ENCODE data around the gene BRI3BP. TPM values are rescaled to one million over a fixed set of nuclear protein-coding genes. Genes with fewer than 3 reads are reported as not detected.
"Not testable (repeated sequence)": the region's sequence is repeated elsewhere in the genome, so short reads cannot be mapped to it uniquely, and the experiment has no call there.

Gene BRI3BP
- total RNA-seq, 1 donor from 2014 or later = 3.5 TPM

DNA sequence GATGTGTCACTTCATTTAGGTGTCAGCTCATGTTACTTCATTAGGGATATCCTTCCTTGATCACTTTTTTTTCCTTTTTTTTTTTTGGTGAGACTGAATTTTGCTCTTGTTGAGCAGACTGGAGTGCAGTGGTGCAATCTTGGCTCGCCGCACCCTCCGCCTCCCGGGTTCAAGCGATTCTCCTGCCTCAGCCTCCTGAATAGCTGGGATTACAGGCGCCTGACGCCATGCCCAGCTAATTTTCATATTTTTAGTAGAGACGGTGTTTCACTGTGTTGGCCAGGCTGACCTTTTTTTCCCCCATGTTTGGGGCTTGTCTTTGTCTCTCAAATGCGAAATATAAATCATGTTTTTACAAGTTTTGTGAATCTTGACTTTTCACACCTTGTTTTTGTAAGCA, 62.1 kb downstream of the BRI3BP start:
- ATAC-seq (ENCODE audit: poor library complexity) (no peak), DNase-seq (no peak)
- intact Hi-C loops (cut with DNase I) = no loop called here

DNA sequence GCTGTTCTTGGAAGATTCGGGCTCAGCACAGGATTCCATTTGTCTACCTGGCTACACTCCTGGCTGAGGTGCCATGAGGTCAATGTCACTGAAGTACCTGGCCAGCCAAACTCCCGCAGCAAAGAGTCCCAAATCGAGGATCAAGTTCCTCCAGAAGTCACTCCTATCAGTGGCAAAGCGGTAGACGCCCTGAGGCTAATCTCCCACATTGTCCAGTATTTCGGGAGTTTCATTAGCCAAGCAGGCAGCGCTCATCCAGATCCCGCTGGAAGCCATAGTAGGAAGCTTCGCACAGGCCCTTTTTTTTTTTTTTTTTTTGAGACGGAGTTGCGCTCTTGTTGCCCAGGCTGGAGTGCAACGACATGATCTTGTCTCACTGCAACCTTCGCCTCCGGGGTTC, 62.9 kb downstream of the BRI3BP start:
- intact Hi-C loops (cut with DNase I) = no loop called here
- DNase-seq = no peak
- ATAC-seq (ENCODE audit: poor library complexity) = no peak

DNA sequence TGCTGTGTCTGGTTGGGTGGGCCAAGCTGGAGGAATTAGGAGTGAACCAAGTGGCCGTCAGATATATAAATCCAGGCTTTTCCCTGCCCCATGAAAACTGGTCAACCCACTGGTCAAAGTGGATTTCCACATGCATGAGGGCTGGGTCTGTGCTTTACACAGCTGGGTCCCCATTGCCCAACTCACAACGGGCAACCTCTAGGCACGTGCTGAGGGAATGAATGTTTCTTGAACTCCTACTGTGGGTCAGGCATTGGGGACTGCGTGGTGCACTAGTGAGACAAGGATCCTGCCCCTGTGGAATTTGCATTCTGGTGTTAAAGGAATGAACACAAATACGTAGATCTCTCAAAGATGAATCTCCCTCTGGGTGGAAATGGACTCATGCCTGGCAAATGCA, 64.3 kb downstream of the BRI3BP start:
- no peak for ATAC-seq (ENCODE audit: poor library complexity)
- no peak for DNase-seq
- intact Hi-C loops (cut with DNase I) = no loop called here

DNA sequence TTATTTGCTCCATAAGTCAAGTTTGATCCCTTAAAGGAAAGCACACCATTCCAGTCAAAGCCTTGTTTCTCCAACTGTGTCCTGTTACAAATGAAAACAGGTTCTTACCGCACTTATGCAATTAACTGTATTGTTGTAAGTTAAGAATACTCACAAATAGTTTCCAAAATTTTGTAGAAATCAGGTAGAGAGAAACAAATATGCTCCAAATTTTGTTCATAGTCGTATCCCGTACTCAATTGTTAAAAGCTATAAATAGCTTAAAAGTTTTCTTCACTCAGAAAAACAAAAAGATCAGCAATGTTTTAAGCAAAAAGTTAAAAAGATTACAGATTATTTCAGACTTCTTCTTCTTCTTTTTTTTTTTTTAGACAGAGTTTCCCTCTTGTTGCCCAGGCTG, 67.8 kb downstream of the BRI3BP start:
- no peak for ATAC-seq (ENCODE audit: poor library complexity)
- intact Hi-C loops (cut with DNase I) = no loop called here

DNA sequence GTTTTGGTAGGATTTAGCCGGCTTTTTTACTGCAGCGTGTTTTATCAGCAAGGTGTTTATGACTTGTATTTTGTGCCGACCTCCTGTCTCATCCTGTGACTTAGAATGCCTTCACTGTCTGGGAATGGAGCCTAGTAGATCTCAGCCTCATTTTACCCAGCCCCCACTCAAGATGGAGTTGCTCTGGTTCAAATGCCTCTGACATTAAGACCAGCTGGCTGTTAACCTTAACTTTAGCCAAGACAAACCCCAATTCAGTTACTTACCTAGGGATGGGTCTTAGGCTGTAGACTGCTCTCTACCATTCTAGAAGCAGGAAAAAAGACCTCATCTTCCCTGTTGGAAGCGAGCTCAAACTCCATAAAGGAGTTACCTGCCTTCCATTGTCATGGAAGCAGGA, 70.1 kb downstream of the BRI3BP start:
- DNase-seq; intact Hi-C loops (cut with DNase I); ATAC-seq (ENCODE audit: poor library complexity): not testable (repeated sequence)

More for the DNA sequence above, 67.8 kb downstream of the BRI3BP start:
- DNase-seq = no peak

DNA sequence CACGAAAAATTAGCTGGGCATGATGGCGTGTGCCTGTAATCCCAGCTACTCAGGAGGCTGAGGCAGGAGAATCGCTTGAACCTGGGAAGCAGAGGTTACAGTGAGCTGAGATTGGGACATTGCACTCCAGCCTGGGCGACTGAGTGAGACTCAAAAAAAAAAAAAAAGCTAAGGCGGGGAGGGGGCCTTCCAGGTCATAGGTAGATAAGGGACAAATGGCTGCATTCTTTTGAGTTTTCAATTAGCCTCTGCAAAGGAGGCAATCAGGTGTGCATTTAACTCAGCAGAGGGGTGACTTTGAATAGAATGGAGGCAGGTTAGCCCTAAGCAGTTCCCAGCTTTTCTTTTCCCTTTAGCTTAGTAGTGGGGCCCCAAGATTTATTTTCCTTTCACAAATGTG, 71.0 kb downstream of the BRI3BP start:
- no peak for ATAC-seq (ENCODE audit: poor library complexity)
- intact Hi-C loops (cut with DNase I) = no loop called here
- no peak for DNase-seq

DNA sequence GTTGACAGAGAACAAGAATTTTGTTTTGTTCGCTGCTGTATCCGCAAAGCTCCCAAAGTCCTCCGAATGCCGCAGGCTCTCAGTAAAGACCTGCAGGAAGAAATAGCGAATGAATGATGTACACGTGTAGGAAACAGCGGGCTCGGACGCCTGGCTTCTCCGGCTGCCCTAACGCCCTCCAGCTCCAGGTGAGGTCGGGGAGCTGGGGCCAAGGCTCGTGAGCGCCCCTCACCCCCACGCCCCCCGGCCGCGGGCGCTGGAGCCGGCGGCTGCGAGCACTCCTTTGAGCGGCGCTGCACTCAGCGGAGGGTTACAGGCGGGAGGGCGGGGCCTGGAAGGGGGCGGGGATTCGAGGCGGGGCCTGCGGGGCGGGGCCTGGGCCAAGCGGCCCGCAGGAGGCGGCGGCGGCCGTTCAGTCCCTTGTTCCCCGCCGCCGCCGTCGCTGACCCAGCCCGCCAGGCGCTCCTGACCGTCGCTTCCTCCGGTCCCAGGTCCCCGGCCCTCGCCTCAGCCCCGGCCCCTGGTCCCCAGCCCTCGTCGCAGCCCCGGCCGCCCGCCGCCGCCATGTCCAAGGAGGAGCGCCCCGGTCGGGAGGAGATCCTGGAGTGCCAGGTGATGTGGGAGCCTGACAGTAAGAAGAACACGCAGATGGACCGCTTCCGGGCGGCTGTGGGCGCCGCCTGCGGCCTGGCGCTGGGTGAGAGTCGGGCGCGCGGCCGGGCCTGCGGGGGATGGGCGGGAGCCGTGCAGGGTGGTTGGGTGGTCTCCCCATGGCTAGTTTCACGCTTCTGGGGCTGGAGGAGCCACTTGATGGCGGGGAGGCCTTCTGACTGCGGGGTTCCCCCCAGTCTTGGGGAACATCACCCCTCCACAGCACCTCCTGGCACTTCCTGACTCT, 71.8 kb downstream of the BRI3BP start, which contains the start of gene AACS:
AACS (plus strand) TSS at position 415 of the 898 bp plus-strand sequence; CDS start at position 565, 150 bp downstream.
- peak; percentile 97 for ATAC-seq (ENCODE audit: poor library complexity)
- DNase-seq = peak; percentile 86
- intact Hi-C loops (cut with DNase I) = loop anchor here (5.0 kb wide), 1 partner anchor 73 kb away; the partner anchor contains the start of gene BRI3BP

DNA sequence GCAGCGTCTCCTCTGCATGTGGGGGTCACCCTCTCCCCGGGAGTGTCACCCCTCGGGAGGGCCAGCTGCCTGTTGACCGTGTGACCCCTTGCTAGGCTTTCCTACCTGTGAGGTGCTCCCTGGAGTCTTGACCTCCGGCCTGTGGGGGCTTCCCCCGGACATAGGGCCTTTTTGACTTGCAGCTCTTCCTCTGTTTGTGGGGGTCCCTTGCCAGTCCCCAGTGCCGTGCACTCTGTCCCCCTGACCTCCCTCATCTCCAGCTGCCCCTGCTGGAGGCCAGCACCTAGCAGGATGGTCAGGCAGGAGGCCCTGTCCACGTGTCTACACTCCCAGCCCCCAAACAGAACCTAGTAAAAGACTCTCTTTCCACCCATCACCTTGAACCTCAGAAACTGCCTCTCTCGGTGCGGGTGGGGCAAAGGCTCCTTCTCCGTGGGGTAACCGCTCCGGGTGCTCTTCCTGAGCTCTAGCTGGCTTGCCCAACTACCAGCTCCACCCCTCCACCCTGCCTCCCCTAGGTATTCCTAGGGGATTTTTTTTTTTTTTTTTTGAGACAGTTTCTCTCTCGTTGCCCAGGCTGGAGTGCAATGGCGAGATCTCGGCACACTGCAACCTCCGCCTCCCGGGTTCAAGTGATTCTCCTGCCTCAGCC, 72.6 kb downstream of the BRI3BP start:
- DNase-seq (no peak), ATAC-seq (ENCODE audit: poor library complexity) (peak; percentile 2)
- intact Hi-C loops (cut with DNase I) = loop anchor here (5.0 kb wide), 1 partner anchor 74 kb away; the partner anchor contains the start of gene BRI3BP

DNA sequence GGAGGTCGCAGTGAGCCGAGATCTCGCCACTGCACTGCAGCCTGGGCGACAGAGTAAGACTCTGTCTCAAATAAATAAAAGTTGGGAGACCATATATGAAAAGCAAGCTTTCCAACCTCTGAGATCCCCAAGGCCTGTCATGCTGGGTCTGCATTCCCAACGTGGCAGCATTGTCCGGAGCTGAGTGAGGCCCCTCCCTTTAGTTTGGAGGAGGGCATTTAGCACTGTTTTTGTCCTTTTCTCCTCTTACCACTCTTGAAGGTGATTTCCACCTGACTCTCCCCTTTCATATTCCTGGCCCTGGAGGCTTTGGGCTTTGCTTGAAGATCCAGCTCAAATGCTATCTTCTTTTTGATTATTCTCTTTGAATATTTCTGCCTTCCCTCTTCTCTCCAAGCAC, 74.9 kb downstream of the BRI3BP start:
- ATAC-seq (ENCODE audit: poor library complexity) = no peak
- no peak for DNase-seq
- intact Hi-C loops (cut with DNase I) = loop anchor here (5.0 kb wide), 1 partner anchor 76 kb away; the partner anchor contains the start of gene BRI3BP

DNA sequence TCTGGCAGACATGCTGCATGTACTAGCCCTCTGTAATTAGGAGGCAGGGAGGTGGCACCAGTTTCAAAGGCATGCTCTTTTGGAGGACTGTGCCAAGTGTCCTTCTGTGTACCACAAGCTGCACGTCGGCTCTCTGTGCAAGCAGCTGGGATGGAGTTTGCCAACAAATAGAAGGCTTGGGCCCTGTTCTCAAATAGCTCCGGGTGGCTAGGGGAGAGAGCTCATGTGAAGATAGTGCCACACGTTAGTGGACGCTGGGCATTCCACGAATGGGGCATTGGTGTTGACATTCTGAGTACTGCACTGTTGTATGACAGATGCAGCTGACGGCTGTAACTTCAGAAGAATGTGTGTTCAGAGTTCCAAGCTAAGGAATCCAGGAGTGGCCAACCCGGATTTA, 76.2 kb downstream of the BRI3BP start:
- DNase-seq (no peak), ATAC-seq (ENCODE audit: poor library complexity) (peak; percentile 50)
- intact Hi-C loops (cut with DNase I) = loop anchor here (5.0 kb wide), 1 partner anchor 77 kb away; the partner anchor contains the start of gene BRI3BP

DNA sequence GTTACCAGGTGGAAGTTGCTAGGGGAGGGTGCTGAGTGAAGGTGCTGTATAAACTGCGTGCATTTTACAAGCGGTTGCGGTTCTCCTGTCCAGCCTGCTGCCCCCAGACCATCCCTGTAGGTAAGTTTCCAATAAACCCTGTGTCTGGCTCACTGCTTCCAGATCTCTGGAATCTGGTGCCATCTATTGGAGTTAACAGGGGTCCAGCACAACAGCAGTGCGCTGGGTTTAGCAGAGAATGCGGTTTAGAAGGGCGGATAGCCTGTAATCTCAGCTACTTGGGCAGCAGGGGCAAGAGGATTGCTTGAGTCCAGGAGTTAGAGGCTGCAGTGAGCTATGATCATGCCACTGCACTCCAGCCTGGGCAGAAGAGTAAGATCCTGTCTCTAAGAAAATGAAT, 76.7 kb downstream of the BRI3BP start:
- intact Hi-C loops (cut with DNase I) = no loop called here
- DNase-seq = no peak
- no peak for ATAC-seq (ENCODE audit: poor library complexity)

DNA sequence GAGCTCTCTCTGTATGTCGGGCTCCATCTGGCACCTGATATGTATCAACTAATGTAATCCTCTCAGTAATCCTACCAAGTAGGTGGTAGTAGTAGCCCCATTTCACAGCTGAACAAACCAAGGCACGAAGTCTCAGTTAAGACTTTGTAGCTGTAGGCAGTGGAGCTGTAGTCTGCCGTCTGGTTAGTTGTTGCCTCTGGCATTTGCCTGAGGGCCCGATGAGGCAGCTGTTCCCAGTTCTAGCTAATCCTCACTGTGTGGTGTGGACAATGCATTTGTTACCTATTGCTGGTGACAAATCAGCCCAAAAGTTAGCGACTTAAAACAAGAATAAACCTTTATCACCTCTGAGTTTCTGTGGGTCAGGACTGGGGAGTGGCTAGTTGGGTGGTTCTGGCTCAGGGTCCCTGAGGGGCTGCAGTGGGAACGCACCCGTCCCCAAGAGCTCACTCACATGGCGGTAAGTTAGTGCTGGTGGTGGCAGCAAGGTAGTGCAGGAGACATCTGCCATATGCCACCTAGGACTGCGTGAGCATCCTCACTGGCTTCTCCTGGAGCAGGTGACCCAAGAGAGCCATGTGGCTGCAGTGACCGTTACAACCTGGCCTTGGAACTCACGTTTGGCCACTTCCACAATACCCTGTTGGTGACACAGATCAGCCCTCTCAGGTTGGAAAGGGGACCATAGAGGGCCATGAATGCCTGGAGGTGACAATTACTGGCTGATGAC, 77.4 kb downstream of the BRI3BP start:
- ATAC-seq (ENCODE audit: poor library complexity) (no peak), DNase-seq (no peak)
- intact Hi-C loops (cut with DNase I) = no loop called here

DNA sequence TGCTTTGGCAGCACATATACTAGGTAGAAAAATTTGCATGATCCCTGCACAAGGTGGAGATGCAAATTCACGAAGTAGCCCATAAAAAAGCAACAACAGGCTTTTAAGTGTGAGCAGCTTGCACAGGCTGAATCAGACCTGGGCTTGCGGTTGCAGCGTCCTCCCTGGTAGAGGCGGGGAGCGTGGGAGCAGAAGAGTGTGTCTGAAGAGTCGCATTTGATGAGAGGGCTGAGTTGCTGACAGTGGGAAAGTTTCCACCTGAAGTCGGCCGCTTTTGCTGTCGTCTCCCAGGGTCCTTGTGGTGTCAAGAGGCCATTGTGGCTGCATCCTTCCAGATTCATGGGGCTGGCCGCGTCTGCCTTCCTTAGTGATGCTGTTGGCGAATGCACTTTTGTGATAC, 78.0 kb downstream of the BRI3BP start:
- DNase-seq = no peak
- intact Hi-C loops (cut with DNase I) = no loop called here
- no peak for ATAC-seq (ENCODE audit: poor library complexity)

DNA sequence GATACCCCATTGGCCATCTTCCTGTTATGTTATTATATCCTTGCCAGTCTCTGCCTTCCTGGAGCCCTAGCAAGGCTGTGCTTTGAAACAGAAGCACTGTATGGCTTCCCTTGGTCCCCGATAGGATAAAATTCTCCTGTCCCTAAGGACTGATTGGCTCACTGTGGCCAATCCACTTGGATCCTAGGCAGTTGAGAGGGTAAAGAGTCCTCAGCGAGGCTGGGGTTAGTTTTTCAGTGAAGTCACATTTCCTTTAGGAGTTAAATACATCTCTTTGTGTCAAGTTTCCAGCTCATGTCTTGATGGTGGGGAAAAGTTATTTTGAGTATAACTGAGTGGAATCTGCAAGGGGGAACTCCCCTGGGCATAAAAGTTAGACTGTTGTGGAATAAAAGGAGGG, 79.1 kb downstream of the BRI3BP start:
- intact Hi-C loops (cut with DNase I) = no loop called here
- DNase-seq = no peak
- ATAC-seq (ENCODE audit: poor library complexity) = no peak

DNA sequence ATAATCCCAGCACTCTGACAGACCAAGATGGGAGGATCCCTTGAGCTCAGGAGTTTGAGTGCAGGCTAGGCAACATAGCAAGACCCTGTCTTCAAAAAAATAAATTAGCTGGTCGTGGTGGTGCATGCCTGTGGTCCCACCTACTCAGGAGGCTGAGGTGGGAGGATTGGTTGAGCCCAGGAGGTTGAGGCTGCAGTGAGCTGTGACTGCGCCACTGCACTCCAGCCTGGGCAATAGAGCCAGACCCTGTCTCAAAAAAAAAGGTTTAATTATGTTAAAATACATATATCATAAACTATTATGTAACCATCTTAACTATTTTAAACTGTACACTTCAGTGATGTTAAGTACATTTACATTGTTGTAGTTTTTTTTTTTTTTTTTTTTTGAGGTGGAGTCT, 80.8 kb downstream of the BRI3BP start:
- ATAC-seq (ENCODE audit: poor library complexity); DNase-seq; intact Hi-C loops (cut with DNase I): not testable (repeated sequence)

DNA sequence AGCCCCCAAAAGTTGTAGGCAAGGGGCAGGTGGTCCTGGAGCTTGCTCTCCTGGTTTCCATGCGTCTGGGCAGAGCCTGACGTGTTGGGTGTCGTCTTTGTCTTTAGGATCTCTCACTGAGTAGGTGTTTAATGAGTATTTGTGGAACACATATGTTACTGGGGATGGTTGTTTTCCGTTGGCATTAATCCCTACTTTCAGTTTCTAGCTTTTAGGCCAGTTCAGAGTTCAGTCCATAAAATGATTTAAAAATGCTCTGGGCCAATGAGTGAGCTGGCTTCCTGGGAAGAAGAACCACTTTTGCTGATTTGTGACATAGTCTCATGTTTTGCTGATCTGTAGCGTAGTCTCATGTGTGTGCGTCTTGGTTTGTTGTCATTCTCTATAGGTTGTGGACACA, 82.7 kb downstream of the BRI3BP start:
- ATAC-seq (ENCODE audit: poor library complexity) = no peak
- DNase-seq = no peak
- intact Hi-C loops (cut with DNase I) = no loop called here

DNA sequence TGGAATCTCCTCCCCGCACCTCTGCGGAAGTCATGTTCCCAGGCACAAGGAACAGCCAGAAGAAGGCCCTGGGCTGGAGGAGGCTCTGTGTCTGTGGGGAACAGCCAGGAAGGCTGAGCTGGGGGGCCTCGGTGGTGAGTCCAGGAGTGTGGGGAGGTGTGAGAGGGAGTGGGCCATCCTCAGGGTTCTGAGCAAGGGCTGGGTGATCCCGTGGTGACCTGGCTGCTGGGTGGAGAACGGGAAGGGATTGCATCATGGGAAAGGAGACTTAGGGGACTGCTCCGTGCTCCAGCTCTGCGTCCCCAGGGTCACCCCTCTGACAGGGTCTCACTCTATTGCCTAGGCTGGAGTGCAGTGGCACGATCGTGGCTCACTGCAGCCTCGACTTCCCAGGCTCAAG, 85.6 kb downstream of the BRI3BP start:
- DNase-seq (no peak), ATAC-seq (ENCODE audit: poor library complexity) (no peak)
- intact Hi-C loops (cut with DNase I) = no loop called here

DNA sequence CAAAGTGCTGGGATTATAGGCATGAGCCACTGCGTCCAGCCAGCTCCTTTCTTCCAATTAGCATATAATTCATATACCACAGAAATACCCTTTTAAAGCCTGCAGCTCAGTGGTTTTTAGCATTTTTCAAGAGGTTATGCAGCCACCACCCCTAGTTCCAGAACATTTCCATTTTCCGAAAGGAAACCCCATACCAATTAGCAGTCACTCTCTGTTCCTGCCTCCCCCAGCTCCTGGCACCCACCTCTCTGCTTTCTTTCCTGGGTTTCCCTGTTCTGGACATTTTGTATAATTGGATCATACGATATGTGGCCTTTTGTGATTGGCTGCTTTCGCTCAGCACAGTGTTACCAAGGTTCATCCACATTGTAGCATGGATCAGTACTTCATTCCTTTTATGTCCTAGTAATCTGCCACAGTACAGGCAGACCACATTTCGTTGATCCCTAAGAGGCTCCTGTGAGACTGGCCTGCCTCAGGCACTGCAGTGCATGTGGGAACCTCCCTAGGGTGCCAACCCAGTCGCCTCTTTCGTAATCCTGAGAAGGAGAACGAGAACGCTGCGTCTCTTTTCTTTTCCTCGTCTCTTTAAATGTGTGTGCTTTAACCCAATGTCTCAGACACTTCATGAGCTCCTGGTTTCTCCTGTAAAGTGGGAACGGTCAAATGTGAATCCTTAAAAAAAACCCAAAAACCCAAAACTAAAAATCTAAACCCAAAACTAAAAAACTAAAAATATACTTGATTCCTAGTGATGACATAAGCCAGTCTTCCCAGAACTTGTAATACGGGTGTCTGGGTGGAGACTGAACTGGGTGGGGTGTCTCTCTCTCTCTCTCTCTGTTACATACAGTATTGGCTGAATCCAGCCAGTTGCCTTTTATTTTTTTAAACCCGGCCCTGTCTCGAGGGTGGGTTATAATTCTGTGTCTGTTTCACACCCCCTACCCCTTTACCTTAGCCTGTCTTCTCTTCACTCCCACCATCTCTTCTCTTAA, 86.5 kb downstream of the BRI3BP start:
- intact Hi-C loops (cut with DNase I) = no loop called here
- peak; percentile 76 for DNase-seq
- peak; percentile 93 for ATAC-seq (ENCODE audit: poor library complexity)
